Measurements from ENCODE around the gene SETD1B. TPM values are rescaled to one million over a fixed set of nuclear protein-coding genes. Genes with fewer than 3 reads are reported as not detected.

The SETD1B gene
- total and polyA plus RNA-seq, 2 donors (not counting 1 experiment from before 2014, with no cell fraction given), result 7.9 to 61.4 TPM

DNA sequence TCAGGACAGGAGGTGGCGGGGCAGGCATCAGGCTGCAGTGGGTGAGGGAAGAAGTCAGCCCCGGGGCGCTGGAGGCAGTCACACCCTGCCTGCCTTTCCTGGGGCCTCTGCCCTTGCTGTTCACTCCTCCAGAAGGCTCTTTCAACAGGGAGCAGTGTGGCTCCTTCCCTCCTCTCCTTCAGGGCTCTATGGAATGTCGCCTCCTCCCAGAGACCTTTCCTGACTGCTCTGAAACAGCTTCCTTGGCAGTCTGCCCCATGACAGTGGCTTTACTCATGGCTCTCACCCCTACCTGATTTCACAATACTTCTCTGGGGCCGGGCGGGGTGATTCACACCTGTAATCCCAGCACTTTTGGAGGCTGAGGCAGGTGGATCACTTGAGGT is 17.4 kb upstream of the SETD1B start:
- no peaks in the 10 kb centered on the region for H3K27me3 ChIP-seq (replicated peaks in 1 of 4; ENCODE audit: control extremely low read depth in 1 of 4, control insufficient read depth in 3 of 4, insufficient read depth in 4 of 4, low read length in 3 of 4)
- no peak for DNase-seq
- no peak for ATAC-seq (ENCODE audit: low read depth)
- H3K27ac ChIP-seq (ENCODE audit: low read length in 2 of 2), result peak overlapping the region; percentile 76 to 100
- H3K36me3 ChIP-seq (replicated peaks in 1 of 2; ENCODE audit: control extremely low read depth in 1 of 2, control insufficient read depth in 1 of 2, extremely low read depth in 1 of 2, insufficient read depth in 2 of 2, low read length in 1 of 2), result peaks cover 0 to 11% of the 10 kb centered on the region in 2 experiments
- H4K20me1 ChIP-seq (ENCODE audit: control insufficient read depth, insufficient read depth, low read length, poor library complexity, severe bottlenecking), result peaks cover 7% of the 10 kb centered on the region
- Mint-ChIP-seq H3K4me3 (peak overlapping the region; percentile 78), H3K27me3 (no peaks in the 10 kb centered on the region), H3K27ac (peak overlapping the region; percentile 95), H3K9me3 (ENCODE audit: insufficient read depth) (no peaks in the 10 kb centered on the region), H3K4me1 (peaks cover 89% of the 10 kb centered on the region)
- no peaks in the 10 kb centered on the region for H3K9me3 ChIP-seq (ENCODE audit: control extremely low read depth in 1 of 3, control insufficient read depth in 2 of 3, insufficient read depth in 1 of 3, low read length in 2 of 3)
- peaks cover 97% of the 10 kb centered on the region for H3K79me2 ChIP-seq (ENCODE audit: control insufficient read depth, insufficient read depth, low read length)
- peak overlapping the region; percentile 85 for H3K4me2 ChIP-seq (replicated peaks; ENCODE audit: low read depth, low read length, poor library complexity, severe bottlenecking)
- 82% methylated on average over 5 of the region's 6 CpGs for WGBS (ENCODE audit: insufficient coverage)
- TF ChIP-seq, protein P1, sequence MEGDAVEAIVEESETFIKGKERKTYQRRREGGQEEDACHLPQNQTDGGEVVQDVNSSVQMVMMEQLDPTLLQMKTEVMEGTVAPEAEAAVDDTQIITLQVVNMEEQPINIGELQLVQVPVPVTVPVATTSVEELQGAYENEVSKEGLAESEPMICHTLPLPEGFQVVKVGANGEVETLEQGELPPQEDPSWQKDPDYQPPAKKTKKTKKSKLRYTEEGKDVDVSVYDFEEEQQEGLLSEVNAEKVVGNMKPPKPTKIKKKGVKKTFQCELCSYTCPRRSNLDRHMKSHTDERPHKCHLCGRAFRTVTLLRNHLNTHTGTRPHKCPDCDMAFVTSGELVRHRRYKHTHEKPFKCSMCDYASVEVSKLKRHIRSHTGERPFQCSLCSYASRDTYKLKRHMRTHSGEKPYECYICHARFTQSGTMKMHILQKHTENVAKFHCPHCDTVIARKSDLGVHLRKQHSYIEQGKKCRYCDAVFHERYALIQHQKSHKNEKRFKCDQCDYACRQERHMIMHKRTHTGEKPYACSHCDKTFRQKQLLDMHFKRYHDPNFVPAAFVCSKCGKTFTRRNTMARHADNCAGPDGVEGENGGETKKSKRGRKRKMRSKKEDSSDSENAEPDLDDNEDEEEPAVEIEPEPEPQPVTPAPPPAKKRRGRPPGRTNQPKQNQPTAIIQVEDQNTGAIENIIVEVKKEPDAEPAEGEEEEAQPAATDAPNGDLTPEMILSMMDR (IDR thresholded peaks at IDR 0.05), result no peak
- no peak for TF ChIP-seq EZH2 (IDR thresholded peaks at IDR 0.05; ENCODE audit: borderline replicate concordance, insufficient read depth, low read depth, low read length, poor library complexity, severe bottlenecking)
- no peak overlapping the region for H3K4me3 ChIP-seq (ENCODE audit: control extremely low read depth in 1 of 5, extremely low read depth in 1 of 5, insufficient read depth in 1 of 5, low read depth in 2 of 5, low read length in 4 of 5)
- intact Hi-C loops (cut with micrococcal nuclease), result no loop called here
- no peak overlapping the region for H2AFZ ChIP-seq (ENCODE audit: insufficient read depth, low read depth, low read length, poor library complexity, severe bottlenecking)
- POLR2A ChIA-PET, result interaction anchor here (2.2 kb wide), 1 partner anchor 15 kb away, joined by 11 read pairs; no protein-coding TSS in a partner anchor
- peaks cover 87 to 98% of the 10 kb centered on the region in 2 donors for H3K4me1 ChIP-seq (ENCODE audit: control insufficient read depth in 2 of 2, insufficient read depth in 2 of 2, low read length in 2 of 2)
- peak overlapping the region; percentile 49 for H3K9ac ChIP-seq (ENCODE audit: low read length)
- CTCF ChIA-PET, result interaction anchor here (32.7 to 33.5 kb wide), 2 partner anchors 1 to 16 kb away, joined by 1947 read pairs; partner anchors contain the start of genes RHOF and SETD1B
